Measurements from ENCODE around the gene S1PR4.

- no peak for TF ChIP-seq EZH2 (IDR thresholded peaks at IDR 0.05; ENCODE audit: insufficient read depth, low read length)
- TF ChIP-seq CTCF (IDR thresholded peaks at IDR 0.05; ENCODE audit: insufficient read depth, low read depth, low read length), result peak; percentile 39
Measured at GRCh38 chr19:3146677-3147100, 31.9 kb upstream of the S1PR4 start.

Measured in astrocyte (in vitro differentiated cells and primary cell).